WTC11 (cell line): Measurements from ENCODE around the gene IL36G. TPM values are rescaled to one million over a fixed set of nuclear protein-coding genes. Genes with fewer than 3 reads are reported as not detected.

Source experiments
- ATAC-seq: fragments of 200-7000 bp; cut with Tn5 transposase; 2 replicates; pipeline ENCODE4 v1.10.0; 2021; ENCODE audit warnings: mild to moderate bottlenecking, moderate library complexity
- CTCF ChIA-PET: fragments of 300-600 bp; sonication (Branson Sonifier 250); formaldehyde crosslinking; loops from one replicate; lab custom pipeline; 2021; ENCODE audit warnings: antibody characterized with exemption; lab: Charles Lee
- POLR2A ChIA-PET: fragments of 350-600 bp; sonication (Branson Sonifier 250); formaldehyde crosslinking; loops from one replicate; lab custom pipeline; 2021; ENCODE audit warnings: antibody characterized with exemption; lab: Charles Lee
- DNase-seq: peaks from one replicate; pipeline ENCODE4 v3.0.0; 2021; ENCODE audit warnings: low spot score
- H3K27ac Mint-ChIP-seq: 2 replicates; pipeline ENCODE4 v1.8.0; 2021; ENCODE audit warnings: mixed read lengths
- H3K27me3 Mint-ChIP-seq: 2 replicates; pipeline ENCODE4 v1.8.0; 2021; ENCODE audit warnings: low read depth, mild to moderate bottlenecking, moderate library complexity, mixed read lengths
- H3K36me3 Mint-ChIP-seq: 2 replicates; pipeline ENCODE4 v1.8.0; 2021; ENCODE audit warnings: mixed read lengths
- H3K4me1 Mint-ChIP-seq: 2 replicates; pipeline ENCODE4 v1.8.0; 2022; ENCODE audit warnings: mixed read lengths
- H3K4me3 Mint-ChIP-seq: 2 replicates; pipeline ENCODE4 v1.8.0; 2021; ENCODE audit warnings: mild to moderate bottlenecking, moderate library complexity, mixed read lengths
- H3K9me3 Mint-ChIP-seq: 2 replicates; pipeline ENCODE4 v1.8.0; 2021; ENCODE audit warnings: mixed read lengths
- AR ChIP-seq: fragments of 250-450 bp; sonication (Bioruptor Pico); IDR thresholded peaks from 2 replicates; pipeline ENCODE4 v1.9.0; 2021; ENCODE audit warnings: mild to moderate bottlenecking
- ELF4 ChIP-seq: sonication (generic); formaldehyde crosslinking; IDR thresholded peaks from 2 replicates; pipeline ENCODE4 v1.8.1; 2022; ENCODE audit warnings: low read depth, mild to moderate bottlenecking, moderate library complexity, missing genetic modification reagents
- HMGA2 ChIP-seq: fragments of 250-450 bp; sonication (Bioruptor Pico); IDR thresholded peaks from 2 replicates; pipeline ENCODE4 v1.4.0; 2021; ENCODE audit warnings: mild to moderate bottlenecking, moderate library complexity
- IRF2 ChIP-seq: sonication (generic); formaldehyde crosslinking; IDR thresholded peaks from 2 replicates; pipeline ENCODE4 v1.8.0; 2022; ENCODE audit warnings: low read depth, missing genetic modification reagents, borderline replicate concordance
- MXD4 ChIP-seq: fragments of 250-450 bp; sonication (Bioruptor Pico); IDR thresholded peaks from 2 replicates; pipeline ENCODE4 v1.8.0; 2021; ENCODE audit warnings: mild to moderate bottlenecking, moderate library complexity, borderline replicate concordance
- NFYB ChIP-seq: sonication (generic); formaldehyde crosslinking; conservative IDR thresholded peaks from 2 replicates; pipeline ENCODE4 v1.8.0; 2022; ENCODE audit warnings: low read depth, missing genetic modification reagents
- RORB ChIP-seq: fragments of 250-450 bp; sonication (Bioruptor Pico); IDR thresholded peaks from 2 replicates; pipeline ENCODE4 v1.9.0; 2021; ENCODE audit warnings: mild to moderate bottlenecking
- SP1 ChIP-seq: sonication (generic); formaldehyde crosslinking; conservative IDR thresholded peaks from 2 replicates; pipeline ENCODE4 v1.8.1; 2022; ENCODE audit warnings: missing genetic modification reagents
- TEAD4 ChIP-seq: sonication (generic); formaldehyde crosslinking; IDR thresholded peaks from 2 replicates; pipeline ENCODE4 v1.8.0; 2022; ENCODE audit warnings: mild to moderate bottlenecking, missing genetic modification reagents
- ZNF121 ChIP-seq: sonication (generic); formaldehyde crosslinking; IDR thresholded peaks from 2 replicates; pipeline ENCODE4 v1.8.0; 2023; ENCODE audit warnings: missing genetic modification reagents
- ZNF232 ChIP-seq: sonication (generic); formaldehyde crosslinking; IDR thresholded peaks from 2 replicates; pipeline ENCODE4 v1.8.0; 2022; ENCODE audit warnings: mild to moderate bottlenecking, missing genetic modification reagents
- total RNA-seq: library from RNA; stranded (reverse); gene quantifications from 3 replicates; pipeline ENCODE4 v1.2.3, GENCODE V29; 2021
- TF ChIP-seq, protein P1 (sequence below): sonication (generic); formaldehyde crosslinking; IDR thresholded peaks from 2 replicates; pipeline ENCODE4 v1.8.0; 2023; ENCODE audit warnings: missing genetic modification reagents, mild to moderate bottlenecking, borderline replicate concordance
- TF ChIP-seq, protein P2 (sequence below): sonication (generic); formaldehyde crosslinking; IDR thresholded peaks from 2 replicates; pipeline ENCODE4 v1.8.1; 2023; ENCODE audit warnings: mild to moderate bottlenecking, missing genetic modification reagents, moderate library complexity
- TF ChIP-seq, protein P3 (sequence below): sonication (generic); formaldehyde crosslinking; IDR thresholded peaks from 2 replicates; pipeline ENCODE4 v1.8.1; 2023; ENCODE audit warnings: mild to moderate bottlenecking, missing genetic modification reagents, moderate library complexity
- TF ChIP-seq, protein P4 (sequence below): sonication (generic); formaldehyde crosslinking; IDR thresholded peaks from 2 replicates; pipeline ENCODE4 v1.8.0; 2022; ENCODE audit warnings: mild to moderate bottlenecking, missing genetic modification reagents
- TF ChIP-seq, protein P5 (sequence below): sonication (generic); formaldehyde crosslinking; IDR thresholded peaks from 2 replicates; pipeline ENCODE4 v1.8.0; 2022; ENCODE audit warnings: missing genetic modification reagents

IL36G gene
- total RNA-seq, 1 experiment from 2014 or later: not detected

GRCh38 chr2:113012436-113013335 is 34.9 kb downstream of the IL36G start (continued):
- TF ChIP-seq, protein P1, sequence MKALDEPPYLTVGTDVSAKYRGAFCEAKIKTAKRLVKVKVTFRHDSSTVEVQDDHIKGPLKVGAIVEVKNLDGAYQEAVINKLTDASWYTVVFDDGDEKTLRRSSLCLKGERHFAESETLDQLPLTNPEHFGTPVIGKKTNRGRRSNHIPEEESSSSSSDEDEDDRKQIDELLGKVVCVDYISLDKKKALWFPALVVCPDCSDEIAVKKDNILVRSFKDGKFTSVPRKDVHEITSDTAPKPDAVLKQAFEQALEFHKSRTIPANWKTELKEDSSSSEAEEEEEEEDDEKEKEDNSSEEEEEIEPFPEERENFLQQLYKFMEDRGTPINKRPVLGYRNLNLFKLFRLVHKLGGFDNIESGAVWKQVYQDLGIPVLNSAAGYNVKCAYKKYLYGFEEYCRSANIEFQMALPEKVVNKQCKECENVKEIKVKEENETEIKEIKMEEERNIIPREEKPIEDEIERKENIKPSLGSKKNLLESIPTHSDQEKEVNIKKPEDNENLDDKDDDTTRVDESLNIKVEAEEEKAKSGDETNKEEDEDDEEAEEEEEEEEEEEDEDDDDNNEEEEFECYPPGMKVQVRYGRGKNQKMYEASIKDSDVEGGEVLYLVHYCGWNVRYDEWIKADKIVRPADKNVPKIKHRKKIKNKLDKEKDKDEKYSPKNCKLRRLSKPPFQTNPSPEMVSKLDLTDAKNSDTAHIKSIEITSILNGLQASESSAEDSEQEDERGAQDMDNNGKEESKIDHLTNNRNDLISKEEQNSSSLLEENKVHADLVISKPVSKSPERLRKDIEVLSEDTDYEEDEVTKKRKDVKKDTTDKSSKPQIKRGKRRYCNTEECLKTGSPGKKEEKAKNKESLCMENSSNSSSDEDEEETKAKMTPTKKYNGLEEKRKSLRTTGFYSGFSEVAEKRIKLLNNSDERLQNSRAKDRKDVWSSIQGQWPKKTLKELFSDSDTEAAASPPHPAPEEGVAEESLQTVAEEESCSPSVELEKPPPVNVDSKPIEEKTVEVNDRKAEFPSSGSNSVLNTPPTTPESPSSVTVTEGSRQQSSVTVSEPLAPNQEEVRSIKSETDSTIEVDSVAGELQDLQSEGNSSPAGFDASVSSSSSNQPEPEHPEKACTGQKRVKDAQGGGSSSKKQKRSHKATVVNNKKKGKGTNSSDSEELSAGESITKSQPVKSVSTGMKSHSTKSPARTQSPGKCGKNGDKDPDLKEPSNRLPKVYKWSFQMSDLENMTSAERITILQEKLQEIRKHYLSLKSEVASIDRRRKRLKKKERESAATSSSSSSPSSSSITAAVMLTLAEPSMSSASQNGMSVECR: no peak
- TF ChIP-seq ZNF232 (CRISPR knock-in tag) (no peak), ZNF121 (CRISPR knock-in tag) (no peak), NFYB (CRISPR knock-in tag) (no peak), ELF4 (CRISPR knock-in tag) (no peak), TEAD4 (CRISPR knock-in tag) (no peak), MXD4 (CRISPR knock-in tag) (no peak), HMGA2 (CRISPR knock-in tag) (no peak), RORB (no peak), AR (CRISPR knock-in tag) (no peak)
- TF ChIP-seq, protein P2, sequence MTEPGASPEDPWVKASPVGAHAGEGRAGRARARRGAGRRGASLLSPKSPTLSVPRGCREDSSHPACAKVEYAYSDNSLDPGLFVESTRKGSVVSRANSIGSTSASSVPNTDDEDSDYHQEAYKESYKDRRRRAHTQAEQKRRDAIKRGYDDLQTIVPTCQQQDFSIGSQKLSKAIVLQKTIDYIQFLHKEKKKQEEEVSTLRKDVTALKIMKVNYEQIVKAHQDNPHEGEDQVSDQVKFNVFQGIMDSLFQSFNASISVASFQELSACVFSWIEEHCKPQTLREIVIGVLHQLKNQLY (CRISPR knock-in tag): no peak
- TF ChIP-seq, protein P3, sequence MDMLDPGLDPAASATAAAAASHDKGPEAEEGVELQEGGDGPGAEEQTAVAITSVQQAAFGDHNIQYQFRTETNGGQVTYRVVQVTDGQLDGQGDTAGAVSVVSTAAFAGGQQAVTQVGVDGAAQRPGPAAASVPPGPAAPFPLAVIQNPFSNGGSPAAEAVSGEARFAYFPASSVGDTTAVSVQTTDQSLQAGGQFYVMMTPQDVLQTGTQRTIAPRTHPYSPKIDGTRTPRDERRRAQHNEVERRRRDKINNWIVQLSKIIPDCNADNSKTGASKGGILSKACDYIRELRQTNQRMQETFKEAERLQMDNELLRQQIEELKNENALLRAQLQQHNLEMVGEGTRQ (CRISPR knock-in tag): no peak

DNA sequence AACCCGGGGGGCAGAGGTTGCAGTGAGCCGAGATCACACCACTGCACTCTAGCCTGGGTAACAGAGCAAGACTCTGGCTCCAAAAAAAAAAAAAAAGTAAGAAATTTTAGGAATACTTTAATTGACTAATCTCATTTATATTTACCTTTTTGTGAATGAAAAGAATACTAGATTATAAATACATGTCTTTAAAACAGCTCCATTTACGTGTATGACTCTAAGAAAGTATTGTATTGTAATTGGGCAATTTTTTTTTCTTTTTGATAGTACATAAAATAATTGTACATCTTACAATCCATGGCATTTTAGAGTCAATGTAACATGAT is 35.5 kb downstream of the IL36G start:
- ATAC-seq: no peak
- H3K4me1 Mint-ChIP-seq: no peaks in the 10 kb centered on the region
- no peak for DNase-seq
- ChIA-PET POLR2A (no interaction called here), CTCF (no interaction called here)
- TF ChIP-seq, protein P4, sequence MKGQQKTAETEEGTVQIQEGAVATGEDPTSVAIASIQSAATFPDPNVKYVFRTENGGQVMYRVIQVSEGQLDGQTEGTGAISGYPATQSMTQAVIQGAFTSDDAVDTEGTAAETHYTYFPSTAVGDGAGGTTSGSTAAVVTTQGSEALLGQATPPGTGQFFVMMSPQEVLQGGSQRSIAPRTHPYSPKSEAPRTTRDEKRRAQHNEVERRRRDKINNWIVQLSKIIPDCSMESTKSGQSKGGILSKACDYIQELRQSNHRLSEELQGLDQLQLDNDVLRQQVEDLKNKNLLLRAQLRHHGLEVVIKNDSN (CRISPR knock-in tag): no peak
- TF ChIP-seq IRF2 (CRISPR knock-in tag) (no peak), SP1 (CRISPR knock-in tag) (no peak)
- TF ChIP-seq, protein P5, sequence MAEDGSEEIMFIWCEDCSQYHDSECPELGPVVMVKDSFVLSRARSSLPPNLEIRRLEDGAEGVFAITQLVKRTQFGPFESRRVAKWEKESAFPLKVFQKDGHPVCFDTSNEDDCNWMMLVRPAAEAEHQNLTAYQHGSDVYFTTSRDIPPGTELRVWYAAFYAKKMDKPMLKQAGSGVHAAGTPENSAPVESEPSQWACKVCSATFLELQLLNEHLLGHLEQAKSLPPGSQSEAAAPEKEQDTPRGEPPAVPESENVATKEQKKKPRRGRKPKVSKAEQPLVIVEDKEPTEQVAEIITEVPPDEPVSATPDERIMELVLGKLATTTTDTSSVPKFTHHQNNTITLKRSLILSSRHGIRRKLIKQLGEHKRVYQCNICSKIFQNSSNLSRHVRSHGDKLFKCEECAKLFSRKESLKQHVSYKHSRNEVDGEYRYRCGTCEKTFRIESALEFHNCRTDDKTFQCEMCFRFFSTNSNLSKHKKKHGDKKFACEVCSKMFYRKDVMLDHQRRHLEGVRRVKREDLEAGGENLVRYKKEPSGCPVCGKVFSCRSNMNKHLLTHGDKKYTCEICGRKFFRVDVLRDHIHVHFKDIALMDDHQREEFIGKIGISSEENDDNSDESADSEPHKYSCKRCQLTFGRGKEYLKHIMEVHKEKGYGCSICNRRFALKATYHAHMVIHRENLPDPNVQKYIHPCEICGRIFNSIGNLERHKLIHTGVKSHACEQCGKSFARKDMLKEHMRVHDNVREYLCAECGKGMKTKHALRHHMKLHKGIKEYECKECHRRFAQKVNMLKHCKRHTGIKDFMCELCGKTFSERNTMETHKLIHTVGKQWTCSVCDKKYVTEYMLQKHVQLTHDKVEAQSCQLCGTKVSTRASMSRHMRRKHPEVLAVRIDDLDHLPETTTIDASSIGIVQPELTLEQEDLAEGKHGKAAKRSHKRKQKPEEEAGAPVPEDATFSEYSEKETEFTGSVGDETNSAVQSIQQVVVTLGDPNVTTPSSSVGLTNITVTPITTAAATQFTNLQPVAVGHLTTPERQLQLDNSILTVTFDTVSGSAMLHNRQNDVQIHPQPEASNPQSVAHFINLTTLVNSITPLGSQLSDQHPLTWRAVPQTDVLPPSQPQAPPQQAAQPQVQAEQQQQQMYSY (CRISPR knock-in tag): no peak
- H3K27ac Mint-ChIP-seq: no peak overlapping the region
- no peaks in the 10 kb centered on the region; the same call in 1 of the 2 replicates for H3K36me3 Mint-ChIP-seq
- peaks cover 39% of the 10 kb centered on the region for H3K9me3 Mint-ChIP-seq
- peaks cover 42% of the 10 kb centered on the region for H3K27me3 Mint-ChIP-seq
- no peak overlapping the region for H3K4me3 Mint-ChIP-seq
